ENCODE results near the gene SFT2D2. TPM values are rescaled to one million over a fixed set of nuclear protein-coding genes. Genes with fewer than 3 reads are reported as not detected.

The SFT2D2 gene
- total RNA-seq: 10 to 100 TPM; 62.0 to 87.0 (median 70.6) TPM
- long read RNA-seq, donor 1, full-length matches to known transcripts: 4 of 10 reads
- long read RNA-seq, donor 1, partial matches to known transcripts: 1 of 10 reads
- long read RNA-seq, donor 1, other reads (novel, unspliced or antisense): 5 of 10 reads
- long read RNA-seq, donor 2, full-length matches to known transcripts: 5 of 9 reads
- long read RNA-seq, donor 2, partial matches to known transcripts: 1 of 9 reads
- long read RNA-seq, donor 2, other reads (novel, unspliced or antisense): 3 of 9 reads

- Histone ChIP-seq H3K4me1 (ENCODE audit: low read depth) (peaks cover 18% of the 10 kb centered on the region), H3K4me3 (peak within 1 kb of the TSS; percentile 94), H3K36me3 (ENCODE audit: low read depth) (no peaks in the 10 kb centered on the region), H3K9me3 (no peaks in the 10 kb centered on the region)
- intact Hi-C loops (cut with DNase I, micrococcal nuclease): no loop called here
- DNase-seq (peak; percentile 85 to 89 (median 89)), ATAC-seq (peak; percentile 99)
- TF ChIP-seq CTCF (IDR thresholded peaks at IDR 0.05): no peak
Observed at GRCh38 chr1:168225476-168226190, at the start of gene SFT2D2. Gene SFT2D2 (plus strand): TSS chr1:168226004. CDS start chr1:168226080, 76 bp downstream.

- ATAC-seq (no peak), DNase-seq (no peak)
- intact Hi-C loops (cut with DNase I, micrococcal nuclease): no loop called here
- H3K9me3 ChIP-seq: no peaks in the 10 kb centered on the region
- no peaks in the 10 kb centered on the region for H3K36me3 ChIP-seq (ENCODE audit: low read depth)
- TF ChIP-seq CTCF (IDR thresholded peaks at IDR 0.05): no peak
- peak overlapping the region; percentile 76 for H3K4me3 ChIP-seq
- H3K4me1 ChIP-seq (ENCODE audit: low read depth): peaks cover 8% of the 10 kb centered on the region
Observed at GRCh38 chr1:168178227-168178637, 47.6 kb upstream of the SFT2D2 start.

GRCh38 chr1:168178638-168179437 lies 47.0 kb upstream of the SFT2D2 start, which contains the start of gene TIPRL:
Gene TIPRL (plus strand): TSS chr1:168178962. CDS start chr1:168179078, 116 bp downstream.
- peak; percentile 96 to 98 (median 97) for DNase-seq
- ATAC-seq: peak; percentile 98
- peaks cover 8% of the 10 kb centered on the region for H3K4me1 ChIP-seq (ENCODE audit: low read depth)
- TF ChIP-seq CTCF (IDR thresholded peaks at IDR 0.05): peak; percentile 60
- intact Hi-C loops (cut with DNase I, micrococcal nuclease): no loop called here
- H3K4me3 ChIP-seq: peak within 1 kb of the TSS; percentile 76
- H3K9me3 ChIP-seq: no peaks in the 10 kb centered on the region
- H3K36me3 ChIP-seq (ENCODE audit: low read depth): no peaks in the 10 kb centered on the region

GRCh38 chr1:168179438-168180147 lies 46.2 kb upstream of the SFT2D2 start:
- peak in 1 of 3 donors; percentile 30 for DNase-seq

More at GRCh38 chr1:168179438-168180147, 46.2 kb upstream of the SFT2D2 start:
- peak overlapping the region; percentile 76 for H3K4me3 ChIP-seq
- no peaks in the 10 kb centered on the region for H3K9me3 ChIP-seq
- peaks cover 8% of the 10 kb centered on the region for H3K4me1 ChIP-seq (ENCODE audit: low read depth)
- intact Hi-C loops (cut with DNase I, micrococcal nuclease): no loop called here
- no peak for ATAC-seq
- no peak for TF ChIP-seq CTCF (IDR thresholded peaks at IDR 0.05)
- no peaks in the 10 kb centered on the region for H3K36me3 ChIP-seq (ENCODE audit: low read depth)

Data from mucosa of descending colon (tissue), 3 donors.